NCI-H2107 (cell line): ENCODE measurements around the gene OR8H1.

Experiments used
- DNase-seq: peaks from one replicate; lab custom pipeline; 2025; lab: John Stamatoyannopoulos, UW

Gene OR8H1

GRCh38 chr11:56292154-56292553 is at the start of gene OR8H1:
OR8H1 (minus strand) TSS chr11:56292254; CDS start chr11:56291062, 1,192 bp downstream.
- DNase-seq: no peak

- no peak for DNase-seq
Measured at GRCh38 chr11:56340289-56340688, 48.2 kb upstream of the OR8H1 start.

GRCh38 chr11:56333156-56333555 is 41.1 kb upstream of the OR8H1 start:
- DNase-seq: no peak

DNA sequence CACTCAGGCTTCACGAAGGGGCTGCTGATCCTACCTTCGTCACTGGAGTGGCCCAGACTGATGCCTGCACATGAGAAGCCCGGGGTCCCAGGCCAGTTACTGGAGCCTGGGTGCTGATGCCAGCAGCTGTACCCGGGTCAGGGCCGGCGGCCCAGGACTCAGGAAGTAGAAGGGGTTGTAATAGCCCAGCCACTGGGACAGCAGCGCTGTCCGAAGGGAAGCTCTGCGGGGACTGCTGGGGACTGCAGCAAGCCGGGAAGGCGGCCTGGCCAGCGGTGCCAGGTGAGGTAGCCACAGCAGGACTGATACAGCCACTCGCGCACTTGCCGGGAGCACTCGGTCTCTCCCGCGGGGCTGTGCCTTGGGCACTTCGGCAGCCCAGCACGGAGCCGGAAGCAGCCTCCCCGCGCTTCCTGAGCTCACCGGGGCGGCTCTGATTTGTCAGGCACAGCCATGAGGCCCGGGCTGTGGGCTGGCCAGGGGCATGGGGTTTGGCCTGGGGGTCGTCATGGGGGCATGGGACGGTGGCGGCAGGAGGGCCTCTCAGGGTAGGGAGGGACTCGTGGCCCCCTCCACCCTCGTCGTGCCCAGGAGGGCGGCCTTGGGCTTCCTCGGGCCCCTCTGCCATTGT is 39.9 kb upstream of the OR8H1 start:
- no peak for DNase-seq

DNA sequence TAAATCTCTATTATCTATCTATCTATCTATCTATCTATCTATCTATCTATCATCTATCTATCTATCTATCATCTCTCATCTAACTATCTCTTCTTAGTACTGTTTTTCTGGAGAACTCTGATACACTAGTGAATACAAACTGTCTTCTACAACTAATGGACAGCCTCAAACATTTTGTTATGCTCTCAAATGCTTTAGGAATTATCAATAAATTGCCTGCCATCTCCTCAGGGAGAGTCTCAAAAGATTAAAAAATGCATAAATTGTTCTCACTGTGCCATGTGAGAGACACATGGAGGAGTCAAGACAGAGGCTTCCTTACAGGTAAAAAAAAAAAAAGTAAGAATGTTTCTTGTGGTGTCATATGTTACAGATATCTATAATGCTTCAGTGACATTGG is 22.8 kb upstream of the OR8H1 start, which contains the start of gene OR8K3:
Gene OR8K3, plus strand, starts transcription at position 301 of the 400 bp plus-strand sequence. CDS start 3,163 bp downstream, outside the sequence.
- DNase-seq: no peak

DNA sequence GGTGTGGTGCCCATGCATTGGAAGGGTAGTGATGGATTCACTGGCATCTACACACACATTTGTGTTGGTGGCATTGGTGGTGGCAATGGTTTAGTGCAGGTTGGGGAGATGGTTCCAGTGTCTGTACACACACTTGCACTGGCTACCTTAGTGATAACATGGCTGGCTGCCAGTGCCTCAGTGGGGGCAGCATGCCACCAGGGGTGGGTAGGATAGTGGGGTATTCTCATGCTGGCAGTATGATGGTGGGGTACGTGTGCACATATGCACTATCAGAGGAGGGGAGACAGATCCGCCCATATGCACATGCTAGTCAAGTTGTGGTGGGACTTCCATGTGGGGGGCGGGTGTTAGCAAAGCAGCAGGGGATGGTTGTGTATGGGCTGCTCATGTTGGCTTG is 15.8 kb upstream of the OR8H1 start:
- DNase-seq: no peak

GRCh38 chr11:56296898-56297297 is 4.8 kb upstream of the OR8H1 start:
- no peak for DNase-seq

DNA sequence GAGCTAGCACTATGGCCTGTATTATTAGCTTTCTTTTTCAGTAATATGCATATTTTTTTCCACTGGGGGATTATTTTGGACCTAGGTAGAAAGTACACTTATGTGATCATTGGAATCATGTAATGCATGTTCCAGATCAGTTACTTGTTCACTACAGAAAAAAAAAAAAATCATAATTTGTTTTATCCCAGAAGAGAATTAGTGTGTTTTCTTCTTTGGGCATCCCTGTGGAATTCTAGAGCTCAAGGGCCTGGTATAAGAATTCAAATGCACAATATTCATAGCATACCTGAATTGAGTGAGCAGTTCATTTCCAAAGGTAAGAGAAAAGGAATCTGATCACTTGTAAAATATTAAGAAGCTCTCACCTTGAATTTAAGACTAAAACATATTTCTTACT is 18.2 kb downstream of the OR8H1 start, which contains the start of gene OR5T1:
Gene OR5T1, plus strand, starts transcription at position 301 of the 400 bp plus-strand sequence. CDS start 1,485 bp downstream, outside the sequence.
- DNase-seq: no peak

DNA sequence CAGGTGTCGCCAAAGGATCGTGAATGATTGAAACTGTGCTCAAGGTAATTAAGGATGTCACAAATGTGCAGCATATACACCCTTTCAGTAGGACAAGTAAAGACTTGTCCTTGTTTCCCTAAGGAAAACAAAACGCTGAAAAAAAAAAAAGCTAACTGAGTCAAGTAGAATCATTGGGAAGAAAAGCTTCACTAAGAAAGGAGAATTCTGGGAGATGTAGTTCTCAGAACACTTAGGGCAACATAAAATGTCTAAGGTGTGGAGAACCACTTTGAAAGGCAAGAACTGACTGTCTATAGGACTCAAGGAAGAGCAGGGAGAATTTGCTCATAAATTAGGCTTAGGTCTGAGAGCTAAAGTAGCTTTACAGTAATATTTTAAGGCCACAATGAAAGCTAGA is 21.0 kb downstream of the OR8H1 start:
- DNase-seq: no peak

DNA sequence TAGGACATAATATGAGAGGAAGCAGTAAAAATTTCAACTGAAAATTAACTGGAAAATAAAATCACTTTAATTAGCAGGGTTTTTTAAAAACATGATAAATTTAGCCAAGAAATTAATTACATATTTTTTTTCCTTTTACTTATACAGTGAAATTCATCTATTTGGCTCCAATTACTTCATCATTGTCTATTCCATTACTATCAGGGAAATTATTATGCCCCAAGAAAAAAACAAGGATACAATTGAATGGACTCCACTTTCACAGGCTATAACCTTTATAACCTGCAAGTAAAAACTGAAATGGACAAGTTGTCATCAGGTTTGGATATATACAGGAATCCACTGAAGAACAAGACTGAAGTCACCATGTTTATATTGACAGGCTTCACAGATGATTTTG is 40.1 kb downstream of the OR8H1 start, which contains the start of gene OR5T3:
Gene OR5T3, plus strand, starts transcription at position 301 of the 400 bp plus-strand sequence. Its CDS starts 0 bp downstream, at position 301.
- DNase-seq: no peak
